ENCODE data around the gene LYPD5. TPM values are rescaled to one million over a fixed set of nuclear protein-coding genes. Genes with fewer than 3 reads are reported as not detected.
A peak's percentile ranks its signal among the peaks of the same experiment; 100 is the strongest.

The LYPD5 gene
- total and polyA plus RNA-seq, 2 of the 13 experiments (the other 11 are each of a cell fraction or from before 2014, with no cell fraction given), result not detected

GRCh38 chr19:43774103-43774939, 27.9 kb downstream of the LYPD5 start (continued):
- TF ChIP-seq ERF (CRISPR knock-in tag; IDR thresholded peaks at IDR 0.05), result no peak
- no peak for TF ChIP-seq ZSCAN30 (CRISPR knock-in tag; IDR thresholded peaks at IDR 0.05)
- peak; percentile 67; the same call in 1 of the 2 replicates for TF ChIP-seq KDM3A (CRISPR knock-in tag; IDR thresholded peaks at IDR 0.05; ENCODE audit: low read depth)
- no peak for TF ChIP-seq ZNF616 (CRISPR knock-in tag; IDR thresholded peaks at IDR 0.05; ENCODE audit: low read depth)
- TF ChIP-seq ELF3 (CRISPR knock-in tag; IDR thresholded peaks at IDR 0.05), result 0 out of 2 replicates have a peak, but pooled peaks have one; percentile 32
- TF ChIP-seq DNMT1 (CRISPR knock-in tag; IDR thresholded peaks at IDR 0.05), result 0 out of 2 replicates have a peak, but pooled peaks have one; percentile 79
- peak; percentile 36; the same call in 1 of the 3 replicates for TF ChIP-seq MXI1 (IDR thresholded peaks at IDR 0.05; ENCODE audit: borderline replicate concordance, low read depth, low read length)
- TF ChIP-seq ZNF367 (CRISPR knock-in tag; IDR thresholded peaks at IDR 0.05; ENCODE audit: borderline replicate concordance), result no peak
- TF ChIP-seq CHCHD3 (CRISPR knock-in tag; IDR thresholded peaks at IDR 0.05), result 0 out of 2 replicates have a peak, but pooled peaks have one; percentile 32
- no peak for TF ChIP-seq HNF4G (IDR thresholded peaks at IDR 0.05; ENCODE audit: borderline replicate concordance, low read depth, low read length)
- TF ChIP-seq HNF4G (CRISPR knock-in tag; IDR thresholded peaks at IDR 0.05; ENCODE audit: borderline replicate concordance, low read depth), result peak; percentile 52; the same call in 1 of the 2 replicates
- no peak for TF ChIP-seq SMYD3 (CRISPR knock-in tag; IDR thresholded peaks at IDR 0.05)
- TF ChIP-seq MIER2 (CRISPR knock-in tag; IDR thresholded peaks at IDR 0.05), result no peak
- TF ChIP-seq ZBTB40 (IDR thresholded peaks at IDR 0.05), result no peak
- TF ChIP-seq ZBTB40 (CRISPR knock-in tag; IDR thresholded peaks at IDR 0.05), result 0 out of 2 replicates have a peak, but pooled peaks have one; percentile 36
- 0 out of 2 replicates have a peak, but pooled peaks have one; percentile 41 for TF ChIP-seq ZNF564 (CRISPR knock-in tag; IDR thresholded peaks at IDR 0.05)
- TF ChIP-seq YY1 (IDR thresholded peaks at IDR 0.05; ENCODE audit: insufficient read depth, insufficient replicate concordance, low read depth, low read length), result peak; percentile 25
- TF ChIP-seq ZNF446 (CRISPR knock-in tag; IDR thresholded peaks at IDR 0.05), result no peak
- TF ChIP-seq SALL1 (CRISPR knock-in tag; IDR thresholded peaks at IDR 0.05), result peak; percentile 51; the same call in 1 of the 2 replicates
- TF ChIP-seq ZNF598 (CRISPR knock-in tag; IDR thresholded peaks at IDR 0.05; ENCODE audit: borderline replicate concordance), result peak; percentile 0; the same call in 1 of the 2 replicates
- peak; percentile 37; the same call in 1 of the 2 replicates for TF ChIP-seq ZNF747 (CRISPR knock-in tag; IDR thresholded peaks at IDR 0.05; ENCODE audit: borderline replicate concordance)

Data from HepG2 (cell line).